Right hindlimb (tissue), 1 donor: ENCODE measurements around the gene ZBTB2.

Source experiments
- DNase-seq: peaks from one replicate; pipeline ENCODE4 v3.0.0-alpha.2; 2018

Gene ZBTB2, protein sequence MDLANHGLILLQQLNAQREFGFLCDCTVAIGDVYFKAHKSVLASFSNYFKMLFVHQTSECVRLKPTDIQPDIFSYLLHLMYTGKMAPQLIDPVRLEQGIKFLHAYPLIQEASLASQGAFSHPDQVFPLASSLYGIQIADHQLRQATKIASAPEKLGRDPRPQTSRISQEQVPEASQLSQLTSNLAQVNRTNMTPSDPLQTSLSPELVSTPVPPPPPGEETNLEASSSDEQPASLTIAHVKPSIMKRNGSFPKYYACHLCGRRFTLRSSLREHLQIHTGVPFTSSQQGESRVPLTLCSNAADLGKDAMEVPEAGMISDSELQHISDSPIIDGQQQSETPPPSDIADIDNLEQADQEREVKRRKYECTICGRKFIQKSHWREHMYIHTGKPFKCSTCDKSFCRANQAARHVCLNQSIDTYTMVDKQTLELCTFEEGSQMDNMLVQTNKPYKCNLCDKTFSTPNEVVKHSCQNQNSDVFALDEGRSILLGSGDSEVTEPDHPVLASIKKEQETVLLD

DNA sequence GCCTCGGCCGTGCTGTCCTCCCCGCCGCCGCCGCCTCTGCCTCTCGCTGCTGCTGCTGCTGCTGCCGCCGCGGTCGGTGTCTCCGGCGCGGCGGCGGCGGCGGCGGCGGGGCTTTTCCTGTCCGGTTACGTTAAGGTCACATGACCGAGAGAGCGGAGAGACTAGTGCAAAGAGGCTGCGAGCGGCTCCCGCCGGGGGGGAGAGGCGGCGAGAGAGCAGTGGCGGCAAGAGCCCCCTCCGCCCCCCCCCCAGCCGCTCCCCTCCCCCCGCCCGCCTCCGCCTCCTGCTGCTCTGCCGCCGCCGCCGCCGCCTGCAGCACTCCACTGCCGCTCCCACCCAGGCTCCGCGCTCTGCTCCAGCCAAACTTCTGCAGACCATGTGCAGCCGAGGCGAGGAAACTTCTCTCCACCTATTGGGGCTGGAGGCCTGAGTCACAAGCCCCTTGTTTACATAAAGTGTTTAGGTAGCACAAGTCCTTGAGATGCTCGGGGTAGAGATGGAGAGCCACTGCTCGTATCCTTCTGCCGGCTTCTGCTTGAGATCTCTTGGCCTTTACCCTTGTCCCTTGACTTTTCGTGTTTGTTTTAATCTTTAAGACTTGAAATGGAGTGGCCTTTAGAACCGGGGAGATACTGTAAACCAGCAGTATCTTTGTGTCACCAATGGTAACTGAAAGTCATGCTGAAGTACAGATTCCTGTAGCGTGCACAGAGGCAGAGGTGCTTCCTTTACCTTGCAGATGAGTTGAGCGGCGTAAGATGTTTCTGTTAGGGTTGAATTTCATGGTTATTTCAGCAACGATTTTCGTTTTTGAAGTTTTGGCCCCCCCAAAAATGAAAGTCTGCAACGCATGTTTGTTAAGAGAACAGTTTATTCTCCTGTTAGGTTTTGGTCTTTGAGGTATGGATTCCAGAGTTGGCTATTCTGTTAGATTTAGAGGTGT lies at the start of gene ZBTB2:
Gene ZBTB2 (minus strand): TSS at position 89 of the 943 bp plus-strand sequence. CDS start 17,922 bp downstream, outside the sequence.
- peak; percentile 84 for DNase-seq

DNA sequence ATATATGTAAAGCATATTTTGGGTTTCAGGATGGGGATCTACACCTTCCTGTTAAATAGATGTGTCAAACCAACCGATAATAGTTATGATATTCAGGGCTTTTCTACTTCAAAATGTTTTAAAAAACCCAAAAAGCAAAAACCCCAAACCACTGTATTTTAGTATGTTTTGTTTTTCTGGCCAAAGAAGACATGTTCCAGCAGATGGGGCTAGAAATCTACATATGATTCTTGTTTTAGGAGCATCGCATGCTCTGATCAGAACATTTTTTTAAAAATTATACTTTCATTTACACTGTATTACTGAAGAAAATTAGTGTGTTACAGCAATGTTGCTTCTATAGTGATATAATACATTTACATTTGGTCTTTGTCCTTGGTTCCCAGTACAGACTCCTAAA lies 49.6 kb upstream of the ZBTB2 start:
- no peak for DNase-seq

DNA sequence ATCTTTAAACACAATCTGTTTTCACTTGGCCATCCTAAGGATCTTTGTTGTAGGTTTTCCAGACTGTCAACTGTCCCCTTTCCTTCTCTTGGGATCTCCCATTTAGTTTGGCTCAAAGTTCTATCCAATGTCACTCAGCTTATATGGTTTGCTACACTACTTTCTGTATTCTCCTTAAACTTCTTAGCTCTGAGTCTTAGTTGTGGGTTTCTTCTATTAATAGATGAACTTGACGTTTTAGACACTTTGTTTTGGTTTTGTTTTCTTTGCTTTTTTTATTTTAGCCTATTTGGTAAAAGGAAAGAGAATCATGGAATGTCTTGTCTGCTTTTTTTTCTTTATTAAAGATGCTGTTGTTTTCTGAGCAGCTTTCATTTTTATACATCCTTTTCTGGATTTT lies 49.1 kb upstream of the ZBTB2 start:
- no peak for DNase-seq

DNA sequence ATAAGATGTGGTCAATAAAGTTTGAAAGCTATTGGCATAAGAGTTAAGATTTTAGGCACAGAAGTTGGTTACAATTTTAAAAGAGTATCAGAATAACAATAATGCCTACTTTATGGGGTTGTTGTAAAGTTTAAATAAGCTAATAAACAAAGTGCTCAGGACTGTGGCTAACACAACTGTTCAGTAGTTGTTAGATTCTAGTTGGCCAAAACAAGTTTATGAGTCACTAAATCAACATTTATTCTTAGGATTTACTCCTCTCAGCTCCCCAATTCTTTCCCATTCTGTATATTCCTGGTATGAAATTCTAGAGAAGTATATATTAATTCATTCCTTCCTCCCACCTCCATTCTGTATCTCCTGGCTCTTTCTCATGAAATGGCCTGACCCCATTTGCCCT lies 46.0 kb upstream of the ZBTB2 start:
- no peak for DNase-seq

DNA sequence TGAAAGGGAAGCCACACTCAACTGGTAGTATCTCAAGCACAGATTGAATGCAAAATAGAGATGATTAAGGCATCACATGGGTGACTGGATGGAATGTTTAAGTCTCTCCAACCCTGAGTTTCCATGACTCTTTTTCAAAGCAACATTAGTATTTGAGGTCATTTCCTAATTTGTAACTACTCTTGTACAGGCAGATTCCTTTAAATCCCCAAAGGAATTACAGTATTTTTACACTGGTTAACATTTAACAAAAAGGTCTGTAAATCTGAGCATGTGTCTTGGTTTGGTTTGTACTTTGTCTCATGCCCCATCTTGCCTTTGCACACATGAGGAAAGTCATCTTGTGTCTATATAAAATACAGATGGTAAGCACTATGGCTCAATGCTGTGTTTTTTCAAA lies 45.4 kb upstream of the ZBTB2 start:
- no peak for DNase-seq

DNA sequence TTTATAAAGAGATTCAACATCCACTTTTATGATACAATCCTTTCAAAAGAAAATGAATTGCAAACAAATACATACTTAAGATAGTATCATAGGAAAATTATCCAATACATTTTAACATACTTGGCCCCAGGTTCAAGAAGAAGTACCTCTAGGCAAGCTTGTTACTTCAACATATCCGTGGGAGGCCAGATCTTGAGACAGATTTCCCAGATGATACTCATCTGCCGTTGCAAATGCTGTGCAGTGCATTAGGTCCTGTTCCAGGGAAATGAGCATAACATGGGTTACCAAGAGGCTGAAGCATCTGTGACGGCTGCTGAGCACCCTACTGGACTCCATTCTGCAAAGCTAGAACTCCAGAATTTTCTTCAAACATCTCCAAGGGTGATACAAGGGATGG lies 44.9 kb upstream of the ZBTB2 start:
- DNase-seq: no peak

DNA sequence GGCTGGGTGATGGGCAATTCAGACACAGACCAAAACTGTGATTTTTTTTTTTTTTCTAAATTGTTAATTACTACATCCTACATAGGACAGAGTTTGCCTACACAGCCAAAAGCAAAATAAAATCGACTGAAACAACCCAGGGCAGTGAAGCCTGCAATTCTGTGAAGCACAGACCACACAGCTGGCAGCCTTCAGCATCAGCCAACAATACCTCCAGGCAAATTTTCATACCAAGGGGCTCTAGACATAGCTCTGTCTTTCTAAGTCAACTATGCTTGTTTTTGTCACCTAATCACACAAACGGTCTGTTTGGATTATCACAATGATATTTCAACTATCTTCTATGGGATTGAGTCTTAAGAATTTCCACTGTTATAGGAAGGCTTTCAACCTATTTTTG lies 43.0 kb upstream of the ZBTB2 start:
- no peak for DNase-seq

DNA sequence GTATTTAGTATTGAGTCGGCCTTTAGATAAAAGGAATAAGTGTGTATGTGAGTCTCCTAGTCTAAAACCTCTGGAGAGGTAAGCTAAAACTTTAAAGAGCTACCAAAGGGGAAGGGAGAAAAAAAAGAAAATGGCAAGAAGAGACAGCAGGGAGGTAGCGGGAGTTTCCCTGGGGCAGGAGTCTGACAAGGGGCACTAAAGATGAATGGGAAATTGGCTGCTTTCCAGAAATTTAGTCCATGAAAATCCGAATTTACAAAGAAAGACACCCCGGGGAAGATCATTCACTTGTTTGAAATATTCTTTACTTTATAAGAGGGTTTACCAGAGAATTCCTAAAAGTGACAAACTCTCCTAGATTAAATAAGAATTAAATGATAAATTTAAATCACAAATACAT lies 41.3 kb upstream of the ZBTB2 start:
- no peak for DNase-seq

DNA sequence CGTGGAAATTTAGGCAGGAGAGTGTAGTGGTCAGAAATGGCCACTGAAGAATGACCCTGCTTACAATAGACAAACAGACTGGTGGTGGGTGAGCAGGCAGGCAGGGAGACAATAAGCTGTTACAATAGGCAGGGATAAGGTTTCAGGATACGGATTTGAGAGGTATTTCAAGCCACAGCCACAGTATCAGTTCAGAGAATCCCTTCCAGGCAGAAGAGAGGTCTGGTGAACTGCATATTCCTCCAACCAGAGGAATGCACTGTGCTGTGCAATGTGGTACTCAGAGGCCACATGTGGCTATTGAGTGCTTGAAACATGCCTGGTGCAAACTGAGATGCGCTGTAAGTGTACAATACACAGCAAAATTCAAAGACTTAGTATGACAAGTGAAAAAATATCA lies 40.0 kb upstream of the ZBTB2 start:
- DNase-seq: no peak

DNA sequence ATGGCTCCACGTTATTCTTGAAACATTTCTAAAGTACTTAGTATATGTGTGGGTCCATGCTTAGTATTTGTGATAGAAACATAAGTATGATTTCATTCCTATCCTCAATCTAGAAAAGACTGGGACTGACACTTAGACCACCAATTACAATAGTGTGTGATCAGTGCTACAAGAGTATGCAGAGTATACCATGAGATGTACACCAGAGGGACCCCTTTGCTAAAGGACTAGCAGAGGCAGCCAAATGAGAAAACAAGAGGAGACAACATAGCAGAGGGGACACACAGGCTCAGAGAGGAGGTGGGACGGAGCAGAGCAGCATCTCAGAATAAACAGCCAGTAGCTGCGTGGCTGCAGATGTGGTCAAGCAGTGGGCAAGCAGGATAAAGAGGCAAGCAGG lies 39.5 kb upstream of the ZBTB2 start:
- DNase-seq: no peak

DNA sequence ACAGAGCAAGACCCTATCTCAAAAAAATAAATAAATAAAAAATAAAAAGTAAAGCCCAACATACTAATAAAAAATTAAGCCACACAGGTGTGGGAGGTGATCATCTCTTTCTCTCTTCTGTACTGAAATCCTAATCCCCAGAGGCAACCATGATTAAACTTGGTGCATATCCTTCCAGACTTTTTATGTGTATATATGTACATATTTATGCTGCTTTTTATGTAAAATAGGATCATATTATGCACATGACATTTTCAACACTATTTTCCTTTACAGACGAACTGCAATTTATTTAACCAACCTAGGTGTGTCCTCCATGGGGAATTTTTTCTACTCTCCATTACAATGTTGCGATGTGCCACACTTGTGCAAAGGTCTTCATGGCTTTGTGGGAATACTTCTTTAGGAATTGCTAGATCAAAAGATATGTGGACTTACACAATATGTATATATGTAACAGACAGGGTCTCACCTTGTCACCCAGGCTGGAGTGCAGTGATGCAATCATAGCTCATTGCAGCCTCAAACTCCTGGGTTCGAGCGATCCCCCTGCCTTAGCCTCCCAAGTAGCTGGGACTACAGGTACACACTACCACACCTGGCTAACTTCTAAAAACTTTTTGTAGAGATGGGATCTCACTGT lies 36.9 kb upstream of the ZBTB2 start:
- DNase-seq: no peak

DNA sequence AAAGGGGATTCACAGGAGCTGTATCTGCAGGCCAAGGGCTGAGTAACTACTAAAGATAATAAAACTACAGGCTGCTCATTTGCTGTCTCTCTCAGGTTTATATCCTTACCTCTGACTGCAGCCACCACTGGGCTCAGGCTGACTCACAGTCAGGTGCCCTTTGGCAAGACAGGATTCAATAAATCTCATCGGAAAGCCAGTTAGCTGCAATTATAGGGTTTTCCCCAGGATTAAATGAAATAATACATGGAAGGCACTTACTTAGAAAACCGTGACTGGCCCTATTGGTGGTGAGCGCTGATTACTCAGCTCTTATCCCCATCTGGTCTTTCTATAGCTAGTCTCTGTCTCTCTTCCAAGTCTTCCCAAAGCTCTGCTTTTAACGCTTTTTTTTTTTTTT lies 34.2 kb upstream of the ZBTB2 start:
- DNase-seq: no peak

DNA sequence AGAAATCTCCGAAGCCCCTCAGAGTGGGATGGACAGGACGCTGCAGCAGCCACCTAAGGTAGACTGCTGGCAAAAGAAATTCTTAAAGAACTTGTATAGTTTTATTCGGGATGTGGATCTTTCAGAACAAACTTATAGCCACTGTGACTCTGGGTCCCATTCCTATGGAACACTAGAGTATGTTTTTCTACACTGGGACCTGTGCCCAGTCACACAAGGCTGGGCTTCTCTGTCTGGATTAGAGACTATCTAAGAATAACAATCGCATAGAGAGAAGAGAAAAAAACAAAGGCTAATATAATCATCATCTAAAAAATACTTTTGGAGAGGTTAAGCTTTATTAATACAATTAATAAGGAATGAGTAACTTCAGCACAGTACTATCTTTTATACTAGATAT lies 31.6 kb upstream of the ZBTB2 start:
- DNase-seq: no peak

DNA sequence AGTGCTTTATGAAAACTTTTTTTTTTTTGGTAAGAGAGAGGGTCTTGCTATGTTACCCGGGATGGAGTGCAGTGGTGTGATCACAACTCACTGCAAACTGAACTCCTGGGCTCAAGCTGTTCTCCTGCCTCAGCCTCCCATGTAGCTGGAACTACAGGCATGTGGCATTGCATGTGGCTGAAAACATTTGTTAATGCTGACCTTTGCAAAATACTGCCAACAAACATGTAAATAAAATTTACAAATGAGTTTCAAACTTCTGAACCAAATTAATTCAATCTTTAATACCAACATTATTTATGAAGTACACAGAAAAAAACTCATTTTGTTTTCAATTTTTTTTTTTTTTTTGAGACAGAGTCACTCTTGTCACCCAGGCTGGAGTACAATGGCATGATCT lies 26.1 kb upstream of the ZBTB2 start:
- no peak for DNase-seq

DNA sequence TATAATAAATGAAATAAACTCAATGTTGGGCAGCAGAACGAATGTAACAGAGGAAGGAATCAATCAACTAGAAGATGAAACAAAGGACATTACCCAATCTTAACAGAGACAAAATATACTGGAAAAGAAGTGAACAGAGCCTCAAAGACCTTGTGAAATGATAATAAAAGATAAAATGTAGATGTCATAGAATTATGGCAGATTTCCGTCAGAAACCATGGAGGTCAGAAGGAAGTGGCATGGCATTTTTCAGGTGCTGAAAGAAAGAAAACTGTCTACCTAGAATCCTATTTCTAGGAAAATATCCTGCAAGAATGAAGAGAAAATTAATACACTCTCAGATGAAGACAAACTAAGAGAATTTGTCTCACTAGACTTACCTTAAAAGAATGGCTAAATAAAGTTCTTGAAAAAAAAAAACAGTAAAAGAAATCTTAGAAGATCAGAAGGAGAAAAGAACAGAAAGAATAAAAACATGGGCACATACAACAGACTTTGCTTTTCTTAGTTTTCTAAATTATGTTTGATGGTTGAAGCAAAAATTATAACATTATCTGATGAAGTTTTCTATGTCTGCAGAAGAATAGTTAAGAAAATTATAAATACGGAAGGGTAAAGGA lies 23.4 kb upstream of the ZBTB2 start:
- DNase-seq: no peak

DNA sequence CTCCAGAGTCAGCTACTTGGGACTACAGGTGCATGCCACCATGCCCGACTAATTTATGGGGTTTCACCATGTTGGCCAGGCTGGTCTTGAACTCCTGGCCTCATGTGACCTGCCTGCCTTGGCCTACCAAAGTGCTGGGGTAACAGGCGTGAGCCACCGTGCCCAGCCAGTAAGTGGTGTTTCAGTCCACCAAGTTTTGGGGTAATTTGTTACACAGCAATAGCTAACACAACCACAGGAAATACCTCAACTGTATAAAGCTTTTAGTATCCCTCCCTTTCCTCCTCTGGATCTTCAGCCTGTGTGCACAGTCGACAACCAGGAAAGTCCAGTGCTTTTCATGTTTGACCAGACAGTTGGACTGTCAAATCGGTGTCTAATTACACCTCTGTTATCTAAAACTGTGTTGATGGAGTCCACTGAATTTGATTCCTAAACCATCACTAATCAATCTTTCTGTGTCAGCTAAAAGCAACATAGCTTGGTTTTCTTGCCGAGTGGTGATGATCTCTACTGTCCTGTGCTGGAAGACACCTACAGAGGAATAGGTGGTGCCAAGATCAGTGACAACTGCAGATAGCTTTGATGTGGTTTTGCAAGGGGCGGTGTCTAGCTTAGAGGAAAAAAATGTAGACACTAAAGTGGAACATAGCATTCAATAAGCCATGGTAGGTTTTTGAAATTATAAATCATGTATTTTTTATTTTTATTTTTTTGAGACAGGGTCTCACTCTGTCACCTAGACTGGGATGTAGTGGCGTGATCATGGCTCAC lies 22.2 kb upstream of the ZBTB2 start:
- DNase-seq: no peak

DNA sequence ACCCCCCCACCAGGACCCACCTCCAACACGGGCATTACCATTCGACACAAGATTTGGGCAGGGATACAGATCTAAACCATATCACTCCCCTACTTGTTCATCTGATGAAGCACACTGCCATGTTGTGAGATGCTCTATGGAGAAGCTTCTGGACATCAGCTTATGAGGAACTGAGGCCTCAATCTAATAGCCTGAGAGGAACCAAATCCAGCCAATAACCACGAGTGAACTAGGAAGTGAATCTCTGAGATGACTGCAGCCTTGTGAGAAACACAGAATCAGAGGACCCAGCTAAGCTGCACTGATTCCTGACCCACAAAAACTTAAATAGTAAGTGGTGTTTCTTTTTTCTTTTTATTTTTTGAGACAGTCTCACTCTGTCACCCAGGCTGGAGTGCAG lies 21.6 kb upstream of the ZBTB2 start:
- no peak for DNase-seq

DNA sequence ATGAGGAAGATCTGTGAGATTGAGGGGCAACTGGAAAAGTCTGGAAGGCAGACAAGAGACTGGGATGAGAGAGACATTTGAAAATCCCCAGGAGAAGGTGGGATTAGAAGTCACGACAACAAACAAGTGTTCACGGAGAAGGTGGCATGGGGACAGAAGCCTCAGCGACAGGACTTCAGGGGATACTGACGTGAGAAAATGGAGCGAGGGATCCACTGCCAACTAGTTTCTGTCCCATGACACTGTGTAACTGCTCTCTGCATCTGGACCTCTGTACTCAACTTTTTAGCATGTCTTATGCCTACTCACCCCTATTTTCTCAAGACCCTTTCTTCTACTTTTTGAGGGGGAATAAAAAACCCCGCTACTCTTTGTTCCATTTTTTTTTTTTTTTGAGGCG lies 18.3 kb upstream of the ZBTB2 start:
- DNase-seq: no peak

DNA sequence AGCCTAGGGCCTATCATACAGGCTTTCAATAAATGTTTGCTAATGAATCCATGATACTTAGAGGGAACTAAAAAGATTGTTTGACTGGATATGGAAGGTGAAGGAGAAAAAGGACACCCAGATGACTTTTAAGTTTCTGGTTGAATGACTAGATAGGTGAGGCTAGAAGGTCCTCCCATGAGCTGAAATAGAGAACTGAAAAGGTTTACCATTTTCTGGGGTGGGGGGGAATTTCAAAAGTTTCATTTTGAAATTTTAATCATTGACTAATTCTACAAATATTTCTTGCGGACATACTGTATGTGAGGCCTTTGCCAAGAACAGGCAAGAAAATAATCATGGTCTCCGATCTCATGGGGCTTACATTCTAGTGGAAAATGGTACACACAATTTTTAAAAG lies 17.9 kb upstream of the ZBTB2 start:
- DNase-seq: no peak

DNA sequence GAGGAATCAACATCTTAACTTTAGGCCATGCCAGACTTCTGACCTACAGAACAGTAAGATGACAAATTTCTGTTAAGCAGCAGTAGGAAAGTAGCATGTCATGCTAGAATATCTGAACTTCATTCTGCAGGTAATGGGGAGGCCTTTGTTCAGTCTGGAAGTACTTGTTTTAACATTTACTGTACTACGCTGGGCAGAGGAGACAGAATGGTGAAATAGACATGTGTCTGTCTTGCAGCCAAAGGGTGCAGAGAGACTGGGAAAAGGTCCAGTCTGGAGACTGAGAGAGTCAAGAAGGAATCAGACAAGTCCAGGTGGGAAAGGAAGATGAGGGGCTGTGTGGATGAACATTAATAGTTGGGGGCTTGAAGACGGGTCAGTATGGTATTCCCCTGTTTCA lies 17.5 kb upstream of the ZBTB2 start:
- DNase-seq: no peak

DNA sequence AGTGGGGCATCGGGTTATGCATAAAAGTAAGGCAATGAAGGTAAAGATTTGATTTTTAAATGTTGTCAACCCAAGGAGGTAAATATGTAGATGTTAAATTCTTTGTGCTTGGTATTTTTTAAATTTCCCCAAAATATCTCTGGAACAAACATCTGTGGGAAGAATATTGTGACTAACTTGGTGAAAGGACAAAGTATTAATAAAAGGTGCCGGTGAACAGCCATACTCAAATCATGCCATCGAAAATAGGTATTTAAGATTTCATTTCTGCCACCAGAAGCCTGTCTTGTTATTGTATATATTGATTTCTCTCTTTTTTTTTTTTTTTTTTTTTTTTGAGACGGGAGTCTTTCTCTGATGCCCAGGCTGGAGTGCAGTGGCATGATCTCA lies 12.6 kb upstream of the ZBTB2 start:
- no peak for DNase-seq

DNA sequence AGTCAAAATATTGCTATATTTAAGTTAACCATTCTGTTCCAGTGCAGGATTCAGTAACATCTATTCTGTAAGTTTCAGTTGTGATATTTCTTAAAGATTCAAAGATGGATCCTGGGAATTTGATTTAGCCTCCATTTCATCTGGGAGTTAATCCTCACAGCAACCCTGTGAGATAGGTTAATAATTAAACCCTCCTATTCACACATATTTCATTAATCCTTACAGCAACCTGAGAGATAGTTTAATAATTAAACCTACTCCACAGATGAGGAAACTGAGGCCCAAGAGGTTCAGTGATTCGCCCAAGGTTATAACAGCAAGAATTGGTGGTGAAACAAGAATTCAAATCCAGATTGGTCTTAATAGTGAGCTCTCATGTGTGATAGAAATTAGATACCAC lies 10.9 kb upstream of the ZBTB2 start:
- DNase-seq: no peak
